ENCODE data around the gene CLEC18A.

The CLEC18A gene

GRCh38 chr16:69929480-69929879, 21.7 kb upstream of the CLEC18A start:
- peak in 3 of 10 donors; percentile 52 to 69 (median 54) for DNase-seq

GRCh38 chr16:69930117-69930776, 20.9 kb upstream of the CLEC18A start:
- peak in 6 of 10 donors; percentile 33 to 88 (median 50) for DNase-seq
- intact Hi-C loops (cut with DNase I): loop anchor here (5.0 kb wide), 1 partner anchor 38 kb away; no protein-coding TSS in a partner anchor

More at GRCh38 chr16:69929480-69929879, 21.7 kb upstream of the CLEC18A start:
- intact Hi-C loops (cut with DNase I): no loop called here

DNA sequence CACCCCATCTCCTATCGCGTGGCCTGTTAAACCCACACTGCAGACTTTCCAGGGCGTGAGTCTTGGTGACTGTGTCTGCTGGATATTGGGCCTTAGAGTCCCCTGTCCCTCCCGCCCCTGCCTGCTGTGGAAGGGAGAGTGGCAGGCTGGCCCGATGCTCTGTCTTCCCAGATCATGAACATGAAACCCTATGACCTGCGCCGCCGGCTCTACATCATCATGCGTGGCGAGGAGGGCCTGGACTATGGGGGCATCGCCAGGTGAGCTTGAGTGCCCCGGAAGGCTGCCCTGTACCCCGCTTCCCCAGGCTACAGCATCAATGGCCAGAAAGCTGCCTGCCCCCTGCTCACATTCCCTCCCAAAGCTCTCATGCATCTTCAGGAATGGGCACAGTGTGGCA, 19.5 kb upstream of the CLEC18A start:
- intact Hi-C loops (cut with DNase I): loop anchor here (5.0 kb wide), 1 partner anchor 39 kb away; no protein-coding TSS in a partner anchor

DNA sequence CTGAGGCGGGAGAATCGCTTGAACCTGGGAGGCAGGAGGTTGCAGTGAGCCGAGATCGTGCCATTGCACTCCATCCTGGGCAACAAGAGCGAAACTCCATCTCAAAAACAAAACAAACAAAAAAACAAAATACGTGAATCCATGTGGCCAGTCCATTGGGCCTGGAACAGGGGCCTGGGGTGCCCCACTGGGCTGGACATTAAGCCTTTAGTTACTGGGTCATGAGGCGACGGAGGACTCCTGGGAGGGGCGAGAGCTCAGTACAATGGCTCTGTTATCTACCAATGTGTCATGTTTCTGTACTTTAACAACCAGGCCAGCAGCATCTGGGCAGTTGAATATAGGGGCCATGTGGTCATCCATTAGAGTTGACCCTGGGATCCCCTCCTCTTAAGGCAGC, 18.9 kb upstream of the CLEC18A start:
- peak in 5 of 10 donors; percentile 51 to 91 (median 62) for DNase-seq
- intact Hi-C loops (cut with DNase I): loop anchor here (5.0 kb wide), 1 partner anchor 40 kb away; no protein-coding TSS in a partner anchor

More for the DNA sequence above, 19.5 kb upstream of the CLEC18A start:
- peak in 2 of 10 donors; percentile 58 to 79 for DNase-seq

DNA sequence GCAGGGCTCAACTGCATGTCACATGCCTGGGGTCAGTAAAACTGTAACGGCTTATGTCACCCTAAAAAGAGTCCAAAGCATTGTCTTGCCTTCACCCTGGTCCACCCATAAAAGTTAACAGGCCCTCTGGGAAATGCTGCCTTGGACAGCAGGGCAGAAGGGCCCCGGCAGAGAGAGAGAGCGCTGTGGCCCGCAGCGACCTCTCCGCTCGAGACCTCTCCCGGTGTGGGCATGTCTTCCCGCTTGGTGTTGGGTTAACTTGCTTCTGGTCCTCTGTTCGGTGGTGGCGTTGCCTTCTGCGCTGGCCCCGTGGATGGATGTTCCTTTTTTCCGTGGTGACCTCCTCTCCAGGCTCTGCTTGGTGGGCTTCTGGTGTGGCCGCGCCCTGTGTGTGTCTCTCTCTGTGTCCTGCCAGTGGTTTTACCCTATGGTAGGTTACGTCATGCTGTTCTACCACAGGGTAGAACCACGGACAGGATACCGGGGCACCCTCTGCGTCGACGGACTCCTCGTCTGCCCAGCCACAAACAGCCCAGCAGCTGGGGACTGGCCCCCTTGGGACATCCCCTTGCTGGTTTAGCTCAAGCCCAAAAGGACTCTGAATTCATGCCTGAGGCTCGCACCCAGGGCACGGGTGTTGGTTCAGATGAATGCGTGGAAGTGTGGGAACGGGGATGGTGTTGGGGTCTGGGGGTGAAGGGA, 18.3 kb upstream of the CLEC18A start:
- intact Hi-C loops (cut with DNase I): loop anchor here (5.0 kb wide), 1 partner anchor 41 kb away; no protein-coding TSS in a partner anchor

GRCh38 chr16:69934044-69934443, 17.1 kb upstream of the CLEC18A start:
- intact Hi-C loops (cut with DNase I): loop anchor here (5.0 kb wide), 1 partner anchor 42 kb away; no protein-coding TSS in a partner anchor
- peak in 3 of 10 donors; percentile 19 to 55 (median 33) for DNase-seq

More for the DNA sequence above, 18.3 kb upstream of the CLEC18A start:
- DNase-seq: peak in 3 of 10 donors; percentile 63 to 76 (median 66)

DNA sequence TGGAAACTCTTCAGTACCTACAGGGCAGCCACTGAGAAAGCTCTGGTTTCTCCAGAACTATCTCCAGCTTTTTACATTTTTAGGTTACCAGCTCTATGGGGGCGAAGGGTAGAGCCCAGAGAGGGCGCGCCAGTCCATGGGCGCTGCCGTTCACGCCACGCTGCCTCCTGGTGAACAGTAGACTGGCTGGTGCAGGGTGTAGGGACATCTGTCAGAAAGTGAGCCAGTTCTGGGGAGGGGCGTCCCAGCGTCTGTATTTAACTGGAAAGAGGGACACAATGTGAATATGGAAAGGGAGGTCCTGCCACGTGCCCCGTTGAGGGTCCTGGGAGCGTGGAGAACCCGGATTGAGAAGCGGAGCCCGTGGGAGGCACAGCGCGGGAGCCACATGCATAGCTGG, 16.4 kb upstream of the CLEC18A start:
- DNase-seq: peak in 2 of 10 donors; percentile 57 to 78
- intact Hi-C loops (cut with DNase I): loop anchor here (5.0 kb wide), 1 partner anchor 42 kb away; no protein-coding TSS in a partner anchor

GRCh38 chr16:69935278-69935711, 15.8 kb upstream of the CLEC18A start:
- intact Hi-C loops (cut with DNase I): no loop called here
- DNase-seq: peak in 8 of 10 donors; percentile 41 to 94 (median 62)

- intact Hi-C loops (cut with DNase I): no loop called here
Measured at GRCh38 chr16:69935740-69936139, 15.4 kb upstream of the CLEC18A start.

GRCh38 chr16:69936252-69936651, 14.9 kb upstream of the CLEC18A start:
- DNase-seq: peak in 3 of 10 donors; percentile 41 to 59 (median 55)
- intact Hi-C loops (cut with DNase I): no loop called here

More at GRCh38 chr16:69935740-69936139, 15.4 kb upstream of the CLEC18A start:
- DNase-seq: no peak

DNA sequence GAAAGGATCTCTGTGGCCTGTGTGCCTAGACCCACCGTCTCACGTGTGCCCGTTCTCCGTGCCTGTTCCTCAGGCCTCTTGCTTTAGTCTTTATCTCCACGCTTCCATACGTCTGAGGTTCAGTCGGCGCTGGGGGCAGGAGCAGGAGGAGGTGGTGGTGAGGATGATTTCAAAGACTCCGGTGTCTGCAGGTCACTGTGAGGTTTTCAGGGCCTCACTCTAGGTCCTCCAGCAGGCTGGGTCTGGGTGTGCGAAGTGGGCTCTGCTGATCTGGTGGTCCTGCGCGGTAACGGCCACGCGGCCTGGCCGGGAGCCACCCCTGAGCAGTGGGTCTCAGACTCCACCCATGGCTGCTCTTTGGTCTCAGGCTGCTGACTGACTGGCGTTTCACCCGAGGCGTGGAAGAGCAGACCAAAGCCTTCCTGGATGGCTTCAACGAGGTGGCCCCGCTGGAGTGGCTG, 14.4 kb upstream of the CLEC18A start:
- intact Hi-C loops (cut with DNase I): loop anchor here (1.0 kb wide), 1 partner anchor 140 kb away; no protein-coding TSS in a partner anchor
- DNase-seq: peak in 3 of 10 donors; percentile 55 to 72 (median 70)

DNA sequence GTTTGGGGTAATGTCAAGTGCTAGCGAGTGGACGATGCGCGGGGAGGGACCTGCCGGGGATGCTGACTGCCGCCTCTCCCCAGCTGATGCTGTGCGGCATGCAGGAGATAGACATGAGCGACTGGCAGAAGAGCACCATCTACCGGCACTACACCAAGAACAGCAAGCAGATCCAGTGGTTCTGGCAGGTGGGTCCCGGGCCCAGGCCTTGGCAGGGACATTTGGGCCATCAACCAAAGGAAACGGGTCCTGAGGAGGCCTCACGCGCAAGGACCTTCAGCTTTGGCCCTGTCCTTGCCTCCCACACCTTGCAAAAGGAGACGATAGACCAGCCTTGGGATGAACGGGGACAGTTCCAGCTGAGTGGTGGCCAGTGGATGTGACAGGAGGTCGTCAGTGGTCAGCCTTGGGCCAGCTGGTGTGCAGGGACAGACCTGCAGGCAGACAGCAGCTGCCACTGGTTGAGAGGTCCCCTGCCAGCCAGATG, 13.6 kb upstream of the CLEC18A start:
- intact Hi-C loops (cut with DNase I): loop anchor here (1.0 kb wide), 1 partner anchor 141 kb away; no protein-coding TSS in a partner anchor
- DNase-seq: peak; percentile 45 to 95 (median 70)

DNA sequence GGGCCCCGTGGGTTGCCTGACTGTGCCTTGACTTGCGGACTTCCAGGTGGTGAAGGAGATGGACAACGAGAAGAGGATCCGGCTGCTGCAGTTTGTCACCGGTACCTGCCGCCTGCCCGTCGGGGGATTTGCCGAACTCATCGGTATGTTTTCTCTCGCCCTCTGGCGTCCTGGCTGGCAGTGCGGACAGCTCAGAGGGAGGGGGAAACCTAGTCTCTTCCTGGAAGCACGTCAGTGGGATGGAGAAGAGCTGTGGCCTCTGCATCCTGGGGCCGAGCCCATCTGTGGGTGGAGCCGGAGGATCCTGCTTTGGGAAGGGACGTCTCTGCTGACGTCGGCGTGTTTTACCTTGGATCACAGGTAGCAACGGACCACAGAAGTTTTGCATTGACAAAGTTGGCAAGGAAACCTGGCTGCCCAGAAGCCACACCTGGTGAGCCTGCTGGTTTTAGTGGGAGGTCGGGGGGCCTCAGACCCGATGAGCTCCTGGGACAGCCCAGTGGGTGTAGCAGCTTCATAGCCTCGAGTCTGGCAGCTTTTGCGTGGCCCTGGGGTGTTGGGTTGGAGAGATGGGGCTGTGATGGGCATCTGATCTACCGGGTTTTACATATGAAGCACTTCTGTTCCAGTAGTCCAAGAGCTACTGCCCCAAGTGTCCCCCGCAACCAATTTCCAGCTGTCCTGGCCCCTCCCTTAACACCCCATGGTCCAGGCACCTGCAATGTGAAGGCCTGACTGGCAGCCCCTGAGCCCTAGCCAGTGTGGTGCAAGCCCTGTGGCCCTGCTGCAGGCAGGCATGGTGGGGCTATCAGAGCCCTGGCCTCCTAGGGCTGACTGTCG, 11.9 kb upstream of the CLEC18A start:
- peak in 3 of 10 donors; percentile 54 to 82 (median 57) for DNase-seq
- intact Hi-C loops (cut with DNase I): no loop called here

GRCh38 chr16:69939821-69940585, 11.1 kb upstream of the CLEC18A start:
- peak in 3 of 10 donors; percentile 47 to 58 (median 52) for DNase-seq
- intact Hi-C loops (cut with DNase I): no loop called here

GRCh38 chr16:69940676-69941075, 10.5 kb upstream of the CLEC18A start:
- peak in 1 of 10 donors; percentile 52 for DNase-seq
- intact Hi-C loops (cut with DNase I): no loop called here

DNA sequence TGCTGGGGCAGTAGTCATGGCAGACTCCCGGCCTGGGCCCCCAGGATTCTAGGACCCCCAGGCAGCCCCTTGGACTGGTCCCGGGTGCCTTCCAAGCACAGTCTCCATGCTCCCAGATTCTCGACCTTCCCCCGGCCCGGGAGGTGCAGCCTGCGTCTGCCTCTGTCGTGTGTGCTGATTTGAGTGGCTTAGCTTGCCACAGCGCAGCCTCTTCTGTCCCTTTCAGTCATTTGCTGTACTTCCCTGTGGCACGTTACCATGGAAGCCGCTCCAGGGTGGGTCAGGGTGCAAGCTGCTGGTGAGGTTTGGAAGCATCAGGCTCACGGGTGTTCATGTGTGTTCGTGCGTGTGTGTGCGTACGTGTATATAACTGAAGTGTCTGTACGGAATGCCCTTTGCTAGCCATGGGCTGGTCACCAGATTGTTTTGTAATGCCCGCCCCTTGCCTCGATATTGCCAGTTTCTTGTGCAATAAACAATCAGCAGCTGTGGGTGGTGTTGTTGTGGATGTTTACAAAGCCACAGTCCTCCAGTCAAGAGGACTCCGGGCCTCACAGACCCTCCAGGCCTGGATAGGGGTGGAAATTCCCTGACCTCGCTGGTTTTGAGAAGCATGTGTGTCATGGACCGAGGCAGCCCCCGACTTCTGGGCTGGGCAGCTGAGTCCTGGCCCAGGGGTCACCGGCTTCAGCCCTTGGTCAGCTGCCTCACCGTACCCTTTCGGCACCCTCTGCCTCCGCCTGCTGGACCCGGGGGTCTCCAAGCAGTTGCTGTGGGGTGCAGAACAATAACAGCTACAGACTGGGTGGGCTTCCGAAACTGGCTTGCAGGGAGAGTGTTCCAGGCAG, 9.7 kb upstream of the CLEC18A start:
- intact Hi-C loops (cut with DNase I): no loop called here
- DNase-seq: peak in 3 of 10 donors; percentile 35 to 71 (median 44)

GRCh38 chr16:69942099-69942491, 9.0 kb upstream of the CLEC18A start:
- peak in 2 of 10 donors; percentile 67 to 80 for DNase-seq
- intact Hi-C loops (cut with DNase I): no loop called here

DNA sequence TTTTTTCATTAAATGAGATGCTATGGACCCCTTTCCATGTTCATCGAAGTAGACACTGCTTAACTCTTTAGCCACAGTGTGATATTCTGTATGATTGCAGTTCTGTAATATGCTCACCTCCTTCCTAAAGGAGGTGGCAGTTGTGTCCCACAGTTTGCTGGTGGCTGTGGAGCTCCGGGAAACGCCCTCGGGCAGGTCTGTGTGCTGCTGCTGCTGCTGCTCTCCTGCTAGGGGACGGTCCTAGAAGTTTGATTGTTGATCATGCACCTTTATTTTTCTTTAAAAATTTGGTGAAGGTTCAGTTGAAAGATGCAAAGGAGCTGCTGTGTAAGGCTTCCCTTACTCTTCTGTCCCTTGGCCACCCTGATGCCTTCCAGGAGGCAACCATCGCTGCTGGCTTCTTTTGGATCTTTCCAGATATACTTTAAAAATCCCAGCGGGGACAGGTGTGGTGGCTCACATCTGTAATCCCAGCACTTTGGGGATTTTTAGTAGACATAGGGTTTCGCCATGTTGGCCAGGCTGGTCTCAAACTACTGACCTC, 8.4 kb upstream of the CLEC18A start:
- intact Hi-C loops (cut with DNase I): no loop called here
- DNase-seq: peak in 1 of 10 donors; percentile 29

Data from posterior cingulate gyrus (tissue), 11 donors.